CD8-positive, alpha-beta memory T cell (primary cell): Measurements from ENCODE around the gene PRKAB2. TPM values are rescaled to one million over a fixed set of nuclear protein-coding genes. Genes with fewer than 3 reads are reported as not detected.
"Not testable (repeated sequence)": the region's sequence is repeated elsewhere in the genome, so short reads cannot be mapped to it uniquely, and the experiment has no call there.

ENCODE experiments used
- CTCF ChIA-PET: fragments of 350-600 bp; sonication (Branson Sonifier 250); formaldehyde crosslinking; loops from one replicate; lab custom pipeline; 2021; ENCODE audit warnings: antibody characterized with exemption; lab: Charles Lee
- POLR2A ChIA-PET: fragments of 350-600 bp; sonication (Branson Sonifier 250); formaldehyde crosslinking; loops from one replicate; lab custom pipeline; 2021; ENCODE audit warnings: antibody characterized with exemption; lab: Charles Lee
- DNase-seq, 5 donors: peaks; one replicate each; pipeline versions ENCODE4 v3.0.0 to v3.0.0-alpha.2; 2020 to 2022; ENCODE audit warnings: mixed read lengths in 1 of 5
- H3K27ac ChIP-seq: one replicate; pipeline ENCODE4 v1.7.0; 2013; ENCODE audit warnings: low read depth, mild to moderate bottlenecking, low read length, moderate library complexity
- H3K27me3 ChIP-seq: 2 replicates; pipeline ENCODE4 v1.7.0; 2013; ENCODE audit warnings: low read length, mild to moderate bottlenecking; ENCODE audit not compliant: insufficient read depth, poor library complexity, severe bottlenecking
- H3K36me3 ChIP-seq: 2 replicates; pipeline ENCODE4 v1.7.0; 2013; ENCODE audit warnings: mild to moderate bottlenecking, low read length, moderate library complexity; ENCODE audit not compliant: insufficient read depth
- H3K4me1 ChIP-seq: 2 replicates; pipeline ENCODE4 v1.7.0; 2013; ENCODE audit warnings: mild to moderate bottlenecking, low read length, moderate library complexity; ENCODE audit not compliant: insufficient read depth
- H3K4me3 ChIP-seq: 2 replicates; pipeline ENCODE4 v1.7.0; 2013; ENCODE audit warnings: mild to moderate bottlenecking, low read length
- H3K9me3 ChIP-seq: 2 replicates; pipeline ENCODE4 v1.7.0; 2013; ENCODE audit warnings: mild to moderate bottlenecking, low read length
- H3K27ac Mint-ChIP-seq, 8 donors: one replicate each; pipeline ENCODE4 v1.8.0; 2020 to 2021; ENCODE audit warnings: mixed read lengths in 8 of 8, mild to moderate bottlenecking in 6 of 8, inconsistent platforms in 3 of 8, moderate library complexity in 3 of 8
- H3K27me3 Mint-ChIP-seq, 2 donors: one replicate each; pipeline ENCODE4 v1.8.0; 2020 to 2021; ENCODE audit warnings: mixed read lengths in 2 of 2, mild to moderate bottlenecking in 1 of 2, moderate library complexity in 1 of 2
- H3K36me3 Mint-ChIP-seq, 3 donors: one replicate each; pipeline ENCODE4 v1.8.0; 2020 to 2021; ENCODE audit warnings: mixed read lengths in 3 of 3, inconsistent platforms in 1 of 3, mild to moderate bottlenecking in 1 of 3
- H3K4me1 Mint-ChIP-seq, 3 donors: one replicate each; pipeline ENCODE4 v1.8.0; 2020 to 2021; ENCODE audit warnings: mixed read lengths in 3 of 3, inconsistent platforms in 1 of 3, mild to moderate bottlenecking in 1 of 3
- H3K4me3 Mint-ChIP-seq, 7 donors: one replicate each; pipeline ENCODE4 v1.8.0; 2020 to 2021; ENCODE audit warnings: mixed read lengths in 7 of 7, mild to moderate bottlenecking in 6 of 7, moderate library complexity in 4 of 7, inconsistent platforms in 2 of 7
- H3K9me3 Mint-ChIP-seq, 5 donors: one replicate each; pipeline ENCODE4 v1.8.0; 2020 to 2022; ENCODE audit warnings: mixed read lengths in 5 of 5, mild to moderate bottlenecking in 3 of 5, moderate library complexity in 2 of 5, inconsistent platforms in 1 of 5
- polyA plus RNA-seq: library from polyadenylated mRNA; unstranded; fragments of 300-500 nt; fragmentation: Illumina TruSeq; gene quantifications from one replicate; pipeline ENCODE4 v1.2.3, GENCODE V29; 2021
- total RNA-seq, 2 experiments: library from RNA; stranded (reverse); gene quantifications; one replicate each; pipeline ENCODE4 v1.2.3, GENCODE V29; 2021

The PRKAB2 gene
- total and polyA plus RNA-seq, 3 experiments from 2014 or later, result 2.2 to 8.5 (median 7.3) TPM

DNA sequence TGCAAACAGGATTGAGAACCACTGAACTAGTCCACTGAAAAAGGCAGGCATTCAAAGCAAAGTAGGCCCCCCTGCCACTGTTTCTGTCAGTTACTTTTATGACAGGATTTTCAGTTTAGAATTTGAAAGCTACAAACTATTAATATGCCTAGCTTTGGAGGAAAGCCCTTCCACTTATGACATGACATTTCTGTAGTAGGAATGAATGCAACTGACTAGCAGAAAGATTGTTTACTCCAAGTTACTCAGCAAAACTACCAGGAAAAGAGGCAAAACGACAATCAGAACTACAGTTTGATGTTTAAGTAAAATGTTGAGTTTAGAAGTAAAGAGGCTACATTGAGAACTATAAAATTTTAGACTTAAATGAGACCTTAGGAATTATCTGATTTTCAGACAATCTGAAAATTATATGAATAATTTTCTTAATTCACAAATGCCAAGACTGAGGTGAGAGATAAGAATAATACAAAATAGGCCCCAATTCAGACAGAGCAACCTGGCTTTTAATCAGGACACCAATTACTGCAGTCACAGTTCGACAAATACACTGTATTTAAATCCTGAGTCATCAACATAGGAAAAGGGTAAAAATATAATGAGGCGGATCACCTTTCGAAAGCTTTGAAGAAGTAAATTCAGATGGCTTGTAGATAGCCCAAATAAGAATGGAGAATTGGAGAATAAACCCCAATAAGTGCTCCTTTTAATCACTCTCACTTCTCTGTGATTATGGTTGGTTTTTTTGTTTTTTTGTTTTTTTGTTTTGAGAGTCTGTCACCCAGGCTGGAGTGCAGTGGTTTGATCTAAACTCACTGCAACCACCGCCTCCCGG is 2.2 kb downstream of the PRKAB2 start:
- H3K4me3 ChIP-seq, result no peak overlapping the region
- DNase-seq, result no peak
- H3K36me3 ChIP-seq, result no peaks in the 10 kb centered on the region
- no peaks in the 10 kb centered on the region for H3K27me3 ChIP-seq
- no peaks in the 10 kb centered on the region for H3K27me3 Mint-ChIP-seq
- H3K36me3 Mint-ChIP-seq, result peaks cover 1 to 42% (median 15%) of the 10 kb centered on the region in 3 donors
- peak overlapping the region in 6 of 7 donors; percentile 29 to 99 (median 70) for H3K4me3 Mint-ChIP-seq
- H3K27ac Mint-ChIP-seq, result peak overlapping the region in 3 of 8 donors; percentile 45 to 48 (median 46)
- peak overlapping the region; percentile 38 for H3K27ac ChIP-seq
- peaks cover 33 to 56% (median 53%) of the 10 kb centered on the region in 3 donors for H3K4me1 Mint-ChIP-seq
- ChIA-PET CTCF (interaction anchor here (4.7 kb wide), 1 partner anchor 72 kb away, joined by 52 read pairs; the partner anchor contains the start of gene CHD1L), POLR2A (no interaction called here)
- H3K4me1 ChIP-seq, result peaks cover 27% of the 10 kb centered on the region
- no peaks in the 10 kb centered on the region for H3K9me3 ChIP-seq
- peaks cover 0 to 2% (median 0%) of the 10 kb centered on the region in 5 donors for H3K9me3 Mint-ChIP-seq

GRCh38 chr1:147169171-147169570 is 3.1 kb downstream of the PRKAB2 start:
- no peaks in the 10 kb centered on the region for H3K27me3 ChIP-seq
- DNase-seq, result no peak
- H3K4me1 ChIP-seq, result peaks cover 25% of the 10 kb centered on the region
- no peak overlapping the region for H3K27ac Mint-ChIP-seq
- no peak overlapping the region for H3K4me3 ChIP-seq
- H3K27me3 Mint-ChIP-seq, result no peaks in the 10 kb centered on the region
- no peaks in the 10 kb centered on the region for H3K9me3 Mint-ChIP-seq
- no peak overlapping the region for H3K4me3 Mint-ChIP-seq
- H3K27ac ChIP-seq, result no peak overlapping the region
- ChIA-PET POLR2A (no interaction called here), CTCF (interaction anchor here (1.7 kb wide), 1 partner anchor 73 kb away, joined by 17 read pairs; the partner anchor contains the start of gene CHD1L)
- H3K4me1 Mint-ChIP-seq, result peaks cover 31 to 50% (median 48%) of the 10 kb centered on the region in 3 donors
- H3K9me3 ChIP-seq, result no peaks in the 10 kb centered on the region
- no peaks in the 10 kb centered on the region for H3K36me3 ChIP-seq
- H3K36me3 Mint-ChIP-seq, result peaks cover 0 to 47% (median 14%) of the 10 kb centered on the region in 3 donors

- Histone ChIP-seq H3K9me3 (no peaks in the 10 kb centered on the region), H3K4me1 (peaks cover 20% of the 10 kb centered on the region), H3K4me3 (no peak overlapping the region), H3K27me3 (no peaks in the 10 kb centered on the region), H3K36me3 (no peaks in the 10 kb centered on the region), H3K27ac (no peak overlapping the region)
- Mint-ChIP-seq H3K27ac (no peak overlapping the region), H3K4me3 (peak overlapping the region in 1 of 7 donors; percentile 28), H3K36me3 (peaks cover 0 to 51% (median 14%) of the 10 kb centered on the region in 3 donors), H3K9me3 (no peaks in the 10 kb centered on the region), H3K4me1 (peaks cover 28 to 45% (median 43%) of the 10 kb centered on the region in 3 donors), H3K27me3 (no peaks in the 10 kb centered on the region)
- DNase-seq, result no peak
- ChIA-PET POLR2A (no interaction called here), CTCF (interaction anchor here (1.7 kb wide), 1 partner anchor 74 kb away, joined by 17 read pairs; the partner anchor contains the start of gene CHD1L)
These were observed 3.6 kb downstream of the PRKAB2 start for GRCh38 chr1:147168626-147169058.

- H3K9me3 Mint-ChIP-seq, result no peaks in the 10 kb centered on the region
- peak overlapping the region in 1 of 8 donors; percentile 6 for H3K27ac Mint-ChIP-seq
- H3K4me1 Mint-ChIP-seq, result peaks cover 19 to 34% (median 32%) of the 10 kb centered on the region in 3 donors
- H3K36me3 Mint-ChIP-seq, result peaks cover 0 to 56% (median 18%) of the 10 kb centered on the region in 3 donors
- no peak for DNase-seq
- ChIA-PET CTCF (no interaction called here), POLR2A (no interaction called here)
- no peaks in the 10 kb centered on the region for H3K27me3 ChIP-seq
- H3K4me3 Mint-ChIP-seq, result no peak overlapping the region
- H3K27me3 Mint-ChIP-seq, result no peaks in the 10 kb centered on the region
- H3K9me3 ChIP-seq, result no peaks in the 10 kb centered on the region
- peaks cover 15% of the 10 kb centered on the region for H3K4me1 ChIP-seq
- no peaks in the 10 kb centered on the region for H3K36me3 ChIP-seq
- no peak overlapping the region for H3K27ac ChIP-seq
- no peak overlapping the region for H3K4me3 ChIP-seq
These were observed 4.9 kb downstream of the PRKAB2 start for GRCh38 chr1:147167365-147167764.

GRCh38 chr1:147163019-147163418 is 9.3 kb downstream of the PRKAB2 start:
- no peaks in the 10 kb centered on the region for H3K4me1 ChIP-seq
- no peaks in the 10 kb centered on the region for H3K9me3 Mint-ChIP-seq
- CTCF ChIA-PET, result interaction anchor here (1.7 kb wide), 1 partner anchor 9 kb away, joined by 6 read pairs; the partner anchor contains the start of gene PRKAB2
- peaks cover 0 to under 1% (median 0%) of the 10 kb centered on the region in 3 donors for H3K4me1 Mint-ChIP-seq
- H3K4me3 Mint-ChIP-seq, result no peak overlapping the region
- no peak for DNase-seq
- no peak overlapping the region for H3K4me3 ChIP-seq
- no peak overlapping the region for H3K27ac Mint-ChIP-seq
- POLR2A ChIA-PET, result no interaction called here
- no peak overlapping the region for H3K27ac ChIP-seq
- no peaks in the 10 kb centered on the region for H3K27me3 ChIP-seq
- H3K9me3 ChIP-seq, result no peaks in the 10 kb centered on the region
- no peaks in the 10 kb centered on the region for H3K27me3 Mint-ChIP-seq
- peaks cover 3 to 89% (median 38%) of the 10 kb centered on the region in 3 donors for H3K36me3 Mint-ChIP-seq
- H3K36me3 ChIP-seq, result peaks cover 27% of the 10 kb centered on the region

DNA sequence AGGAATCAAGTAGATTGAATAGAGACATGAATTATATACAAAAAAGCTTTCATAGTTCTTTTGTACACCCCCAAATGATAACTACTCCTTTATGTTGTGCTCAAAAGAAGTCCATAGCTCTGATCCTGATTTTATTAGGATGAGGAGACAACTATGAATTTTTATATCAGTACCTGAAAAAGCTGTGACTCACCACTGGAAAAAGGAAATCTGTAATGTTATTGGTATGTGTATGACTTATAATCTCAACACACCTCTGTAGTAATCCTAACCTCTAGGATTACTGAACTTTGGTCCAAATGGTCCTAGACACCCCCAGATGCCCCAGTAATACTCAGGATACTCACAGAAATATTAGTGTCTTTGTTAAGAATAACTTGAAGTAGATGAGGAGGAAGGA is 10.2 kb downstream of the PRKAB2 start:
- Mint-ChIP-seq H3K36me3 (peaks cover 5 to 92% (median 48%) of the 10 kb centered on the region in 3 donors), H3K27ac (no peak overlapping the region), H3K4me1 (no peaks in the 10 kb centered on the region), H3K27me3 (no peaks in the 10 kb centered on the region), H3K4me3 (no peak overlapping the region), H3K9me3 (no peaks in the 10 kb centered on the region)
- Histone ChIP-seq H3K27me3 (no peaks in the 10 kb centered on the region), H3K36me3 (peaks cover 28% of the 10 kb centered on the region), H3K4me1 (no peaks in the 10 kb centered on the region), H3K4me3 (no peak overlapping the region), H3K27ac (no peak overlapping the region), H3K9me3 (no peaks in the 10 kb centered on the region)
- ChIA-PET POLR2A (no interaction called here), CTCF (interaction anchor here (1.1 to 1.7 kb wide), 3 partner anchors 10 to 80 kb away, joined by 3 to 6 read pairs (median 4); partner anchors contain the start of genes CHD1L and PRKAB2)
- no peak for DNase-seq

DNA sequence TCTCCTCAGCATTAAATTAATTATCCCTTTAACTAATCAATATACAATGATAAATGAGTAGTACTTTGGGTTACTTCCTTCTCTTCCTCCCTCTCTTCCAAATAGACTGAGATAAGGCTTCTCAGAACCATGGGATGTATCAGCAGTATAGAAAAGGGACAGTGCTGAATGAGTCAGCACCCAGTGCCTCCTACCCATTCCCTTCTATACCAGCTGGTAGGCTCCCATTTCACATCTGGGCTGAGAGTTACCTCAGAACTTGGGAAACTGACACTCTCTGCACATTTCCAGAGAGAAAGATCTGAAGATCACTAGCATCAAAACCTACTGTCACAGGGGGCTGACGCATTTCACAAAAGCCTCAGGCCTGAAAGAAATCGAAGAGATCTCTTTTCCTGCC is 15.2 kb downstream of the PRKAB2 start:
- H3K27me3 Mint-ChIP-seq, H3K27me3 ChIP-seq, H3K27ac ChIP-seq, H3K4me3 Mint-ChIP-seq, DNase-seq, POLR2A ChIA-PET, H3K9me3 ChIP-seq, CTCF ChIA-PET, H3K4me1 ChIP-seq, H3K9me3 Mint-ChIP-seq, H3K4me1 Mint-ChIP-seq, H3K4me3 ChIP-seq: not testable (repeated sequence)
- Mint-ChIP-seq H3K36me3 (peaks cover 6 to 82% (median 40%) of the 10 kb centered on the region in 3 donors), H3K27ac (peak overlapping the region in 2 of 8 donors; percentile 29 to 47)
- H3K36me3 ChIP-seq, result peaks cover 28% of the 10 kb centered on the region

DNA sequence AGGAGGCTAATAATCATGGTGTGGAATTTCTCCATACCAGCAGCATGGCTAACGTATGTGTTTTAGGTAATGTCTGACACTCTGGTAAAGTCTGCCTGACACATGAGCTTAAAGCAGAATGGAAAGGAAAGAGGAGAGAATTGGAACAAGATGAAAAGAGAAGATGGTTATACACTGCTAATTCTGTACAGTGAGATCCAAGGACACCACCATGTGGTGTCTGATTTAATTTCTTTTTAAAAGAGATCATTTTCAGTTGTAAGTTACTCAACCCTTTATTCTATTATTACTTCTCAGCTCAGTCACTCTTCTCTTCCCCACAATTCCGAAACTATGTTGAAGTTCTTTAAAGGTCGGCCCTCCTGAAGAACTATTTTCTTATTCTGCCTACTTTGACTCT is 15.6 kb downstream of the PRKAB2 start:
- no peaks in the 10 kb centered on the region for H3K27me3 Mint-ChIP-seq

More for the DNA sequence above, 15.6 kb downstream of the PRKAB2 start:
- POLR2A ChIA-PET, result no interaction called here
- Mint-ChIP-seq H3K9me3 (no peaks in the 10 kb centered on the region), H3K4me1 (no peaks in the 10 kb centered on the region), H3K27ac (no peak overlapping the region), H3K4me3 (no peak overlapping the region), H3K36me3 (peaks cover 6 to 78% (median 40%) of the 10 kb centered on the region in 3 donors)
- Histone ChIP-seq H3K4me1 (no peaks in the 10 kb centered on the region), H3K36me3 (peaks cover 28% of the 10 kb centered on the region), H3K27me3 (no peaks in the 10 kb centered on the region), H3K4me3 (no peak overlapping the region), H3K9me3 (no peaks in the 10 kb centered on the region), H3K27ac (no peak overlapping the region)
- DNase-seq, result no peak
- CTCF ChIA-PET, result no interaction called here
